Fibroblast of lung (primary cell): Measurements from ENCODE around the gene ATRIP. TPM values are rescaled to one million over a fixed set of nuclear protein-coding genes. Genes with fewer than 3 reads are reported as not detected.

Experiments
- DNase-seq, 2 donors: peaks; one replicate each; pipeline versions ENCODE4 v3.0.0 to v3.0.0-alpha.2; 2010; ENCODE audit warnings: low read depth in 2 of 2
- H2AFZ ChIP-seq: 2 replicates; pipeline ENCODE4 v1.5.1; 2012; ENCODE audit warnings: low read length, control low read depth, inconsistent platforms
- H3K27ac ChIP-seq: 2 replicates; pipeline ENCODE4 v1.5.1; 2011; ENCODE audit warnings: low read length, control low read depth; ENCODE audit not compliant: insufficient read depth
- H3K27me3 ChIP-seq: 2 replicates; pipeline ENCODE4 v1.5.1; 2011; ENCODE audit warnings: mild to moderate bottlenecking, low read length; ENCODE audit not compliant: control insufficient read depth, insufficient read depth
- H3K36me3 ChIP-seq: 2 replicates; pipeline ENCODE4 v1.5.1; 2011; ENCODE audit warnings: low read length; ENCODE audit not compliant: control insufficient read depth, insufficient read depth
- H3K4me1 ChIP-seq: 2 replicates; pipeline ENCODE4 v1.5.1; 2011; ENCODE audit warnings: low read length; ENCODE audit not compliant: control insufficient read depth, insufficient read depth; ENCODE audit errors: extremely low read depth
- H3K4me2 ChIP-seq: 2 replicates; pipeline ENCODE4 v1.5.1; 2011; ENCODE audit warnings: low read length, control low read depth; ENCODE audit not compliant: insufficient read depth; ENCODE audit errors: extremely low read depth
- H3K4me3 ChIP-seq, 4 experiments: fragments of 200-600 bp in 1 of 4; sonication (generic) in 1 of 4; replicated peaks in 1 of 4; 2 replicates each; pipeline ENCODE4 v1.5.1; 2011 to 2016; ENCODE audit warnings: low read length in 4 of 4, low read depth in 3 of 4, mild to moderate bottlenecking in 3 of 4, control low read depth in 2 of 4, inconsistent platforms in 1 of 4, mixed read lengths in 1 of 4; ENCODE audit not compliant: insufficient read depth in 1 of 4; ENCODE audit errors: control extremely low read depth in 1 of 4
- H3K79me2 ChIP-seq: 2 replicates; pipeline ENCODE4 v1.5.1; 2012; ENCODE audit warnings: mild to moderate bottlenecking, low read length, inconsistent platforms; ENCODE audit not compliant: control insufficient read depth, insufficient read depth
- H3K9ac ChIP-seq: 2 replicates; pipeline ENCODE4 v1.5.1; 2011; ENCODE audit warnings: mild to moderate bottlenecking, low read length, control low read depth; ENCODE audit not compliant: insufficient read depth
- H3K9me3 ChIP-seq: 2 replicates; pipeline ENCODE4 v1.5.1; 2012; ENCODE audit warnings: low read depth, low read length; ENCODE audit not compliant: control insufficient read depth, insufficient read depth
- H4K20me1 ChIP-seq: 2 replicates; pipeline ENCODE4 v1.5.1; 2011; ENCODE audit warnings: low read length; ENCODE audit not compliant: control insufficient read depth, insufficient read depth; ENCODE audit errors: extremely low read depth
- EZH2 ChIP-seq: IDR thresholded peaks from 2 replicates; pipeline ENCODE4 v1.5.1; 2012; ENCODE audit warnings: low read length, control low read depth, mild to moderate bottlenecking; ENCODE audit errors: missing control alignments
- polyA plus RNA-seq, 2 donors: library from polyadenylated mRNA; depleted of rRNA in 1 of 2; stranded (reverse) in 1 of 2; unstranded in 1 of 2; fragments of >200 nt; gene quantifications; 2 replicates each; pipeline ENCODE4 v1.2.1, GENCODE V29; 2011 to 2012; ENCODE audit warnings: missing spikeins in 1 of 2
- total RNA-seq: library from RNA; depleted of rRNA; stranded (reverse); fragments of >200 nt; gene quantifications from 2 replicates; pipeline ENCODE4 v1.2.1, GENCODE V29; 2014
- TF ChIP-seq, protein P1 (sequence below), 2 donors: IDR thresholded peaks in 1 of 2; conservative IDR thresholded peaks in 1 of 2; 1 replicate in 1 of 2; 2 replicates in 1 of 2; pipeline ENCODE4 v1.5.1; 2011 to 2012; ENCODE audit warnings: low read length in 2 of 2, control low read depth in 1 of 2, inconsistent platforms in 1 of 2, low read depth in 1 of 2, mild to moderate bottlenecking in 1 of 2

The ATRIP gene
- total and polyA plus RNA-seq, 2 donors (not counting 1 experiment from before 2014, with no cell fraction given): 3.0 to 5.0 TPM

DNA sequence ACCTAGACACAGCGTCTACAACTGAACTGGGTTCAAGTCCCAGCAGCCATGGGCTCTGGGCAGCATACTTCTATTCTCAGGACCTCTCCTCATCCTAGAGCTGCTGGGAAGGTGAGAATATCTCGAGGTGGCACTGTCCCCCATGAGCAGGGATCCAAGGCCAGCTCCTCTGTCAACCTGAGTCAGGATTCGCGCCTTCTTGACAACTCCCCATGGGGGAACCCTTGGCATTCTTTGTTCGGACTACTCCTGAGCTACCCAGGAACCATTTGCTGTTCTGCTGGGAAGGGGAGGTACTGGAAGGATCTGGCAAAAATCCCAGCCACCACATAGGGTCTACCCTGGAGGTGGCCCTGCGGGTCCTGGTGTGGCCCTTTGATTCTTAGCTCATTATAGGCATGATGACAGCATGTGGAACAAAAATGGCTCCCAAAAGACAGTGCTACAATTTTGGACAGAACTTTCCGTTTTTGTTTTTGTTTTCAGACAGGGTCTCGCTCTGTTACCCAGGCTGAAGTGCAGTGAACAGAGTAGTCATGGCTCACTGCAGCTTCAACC is 38.9 kb upstream of the ATRIP start:
- peaks cover 12% of the 10 kb centered on the region for H3K36me3 ChIP-seq
- no peak for DNase-seq
- TF ChIP-seq EZH2: no peak
- TF ChIP-seq, protein P1, sequence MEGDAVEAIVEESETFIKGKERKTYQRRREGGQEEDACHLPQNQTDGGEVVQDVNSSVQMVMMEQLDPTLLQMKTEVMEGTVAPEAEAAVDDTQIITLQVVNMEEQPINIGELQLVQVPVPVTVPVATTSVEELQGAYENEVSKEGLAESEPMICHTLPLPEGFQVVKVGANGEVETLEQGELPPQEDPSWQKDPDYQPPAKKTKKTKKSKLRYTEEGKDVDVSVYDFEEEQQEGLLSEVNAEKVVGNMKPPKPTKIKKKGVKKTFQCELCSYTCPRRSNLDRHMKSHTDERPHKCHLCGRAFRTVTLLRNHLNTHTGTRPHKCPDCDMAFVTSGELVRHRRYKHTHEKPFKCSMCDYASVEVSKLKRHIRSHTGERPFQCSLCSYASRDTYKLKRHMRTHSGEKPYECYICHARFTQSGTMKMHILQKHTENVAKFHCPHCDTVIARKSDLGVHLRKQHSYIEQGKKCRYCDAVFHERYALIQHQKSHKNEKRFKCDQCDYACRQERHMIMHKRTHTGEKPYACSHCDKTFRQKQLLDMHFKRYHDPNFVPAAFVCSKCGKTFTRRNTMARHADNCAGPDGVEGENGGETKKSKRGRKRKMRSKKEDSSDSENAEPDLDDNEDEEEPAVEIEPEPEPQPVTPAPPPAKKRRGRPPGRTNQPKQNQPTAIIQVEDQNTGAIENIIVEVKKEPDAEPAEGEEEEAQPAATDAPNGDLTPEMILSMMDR (conservative IDR thresholded peaks at IDR 0.05 in 1 of 2, IDR thresholded peaks at IDR 0.05 in 1 of 2; ENCODE audit: low read depth in 1 of 2, low read length in 2 of 2): no peak
- H4K20me1 ChIP-seq: no peaks in the 10 kb centered on the region
- H3K27me3 ChIP-seq: no peaks in the 10 kb centered on the region
- H3K9me3 ChIP-seq: no peaks in the 10 kb centered on the region
- H3K4me2 ChIP-seq: no peak overlapping the region
- no peak overlapping the region for H2AFZ ChIP-seq
- no peaks in the 10 kb centered on the region for H3K79me2 ChIP-seq
- no peak overlapping the region for H3K4me3 ChIP-seq
- H3K9ac ChIP-seq: no peak overlapping the region
- no peak overlapping the region for H3K27ac ChIP-seq
- no peaks in the 10 kb centered on the region for H3K4me1 ChIP-seq

DNA sequence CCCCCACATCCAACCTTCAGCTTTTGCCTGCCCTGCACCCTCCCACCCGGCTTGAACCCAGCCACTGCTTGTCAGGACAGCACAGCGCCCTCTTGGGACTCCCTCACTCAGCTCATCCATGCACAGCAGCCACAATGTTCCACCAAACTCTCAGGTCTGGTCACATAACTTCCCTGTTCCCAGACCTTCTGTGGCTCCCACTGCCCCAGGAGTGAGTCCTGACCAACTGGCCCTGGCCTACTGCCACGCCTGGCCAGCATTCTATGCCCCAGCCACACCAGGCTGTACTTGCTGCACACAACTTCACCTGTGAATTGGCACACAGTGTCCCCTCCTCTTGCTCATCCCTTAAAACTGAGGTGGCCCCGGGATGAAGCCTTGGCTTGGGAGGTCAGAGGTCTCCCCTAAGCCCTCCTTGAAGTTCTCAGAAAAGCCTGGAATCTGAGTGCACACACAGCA is 37.7 kb upstream of the ATRIP start:
- Histone ChIP-seq H3K4me1 (no peaks in the 10 kb centered on the region), H3K27me3 (no peaks in the 10 kb centered on the region), H2AFZ (no peak overlapping the region), H3K9ac (no peak overlapping the region), H3K9me3 (no peaks in the 10 kb centered on the region), H3K27ac (no peak overlapping the region), H3K36me3 (peaks cover 11% of the 10 kb centered on the region), H3K4me3 (no peak overlapping the region), H4K20me1 (no peaks in the 10 kb centered on the region), H3K4me2 (no peak overlapping the region), H3K79me2 (no peaks in the 10 kb centered on the region)
- TF ChIP-seq, protein P1 (conservative IDR thresholded peaks at IDR 0.05 in 1 of 2, IDR thresholded peaks at IDR 0.05 in 1 of 2; ENCODE audit: low read depth in 1 of 2, low read length in 2 of 2): no peak
- TF ChIP-seq EZH2: no peak
- no peak for DNase-seq

DNA sequence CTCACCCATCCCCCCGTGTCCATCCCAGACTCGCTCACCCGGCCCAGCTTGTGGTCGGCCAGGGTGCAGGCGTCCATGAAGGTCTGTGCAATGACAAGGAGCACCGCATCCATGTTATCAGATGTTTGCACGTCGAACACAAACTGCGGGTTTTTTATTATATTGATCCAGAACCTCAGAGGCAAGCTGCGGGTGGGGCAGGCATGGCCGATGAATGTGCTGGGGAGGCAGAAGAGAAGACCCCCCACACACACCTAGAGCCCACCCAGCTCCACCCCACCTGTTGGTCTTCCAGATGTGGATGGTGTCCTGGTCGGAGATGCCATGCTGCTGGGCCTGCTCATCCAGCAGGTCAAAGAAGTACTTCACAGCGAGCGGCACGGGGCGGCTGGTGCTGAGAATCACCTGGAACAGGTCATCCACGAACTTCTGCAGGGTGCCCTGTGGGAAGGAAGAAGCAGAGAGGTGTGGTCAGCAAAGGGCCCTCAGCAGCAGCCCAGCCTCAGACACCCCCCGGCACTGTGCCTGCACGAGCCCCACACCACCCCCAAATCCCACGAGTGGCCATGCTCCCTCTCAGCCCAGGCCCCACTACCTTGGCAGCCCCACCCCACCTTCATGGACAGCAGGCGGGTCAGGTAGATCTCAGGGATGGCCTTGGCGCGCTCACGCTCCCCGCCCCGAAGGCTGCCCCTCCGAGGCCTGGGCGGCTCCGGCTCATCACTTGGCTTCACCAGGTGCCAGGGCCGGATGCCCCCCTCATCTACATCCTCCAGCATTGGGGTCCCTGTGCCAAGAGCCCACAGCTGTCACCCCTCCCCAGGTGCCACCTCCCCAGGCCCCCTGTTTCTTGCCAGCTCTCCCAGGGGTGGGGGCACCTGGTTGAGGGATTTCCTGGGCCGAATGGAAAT is 37.0 kb upstream of the ATRIP start:
- TF ChIP-seq, protein P1 (conservative IDR thresholded peaks at IDR 0.05 in 1 of 2, IDR thresholded peaks at IDR 0.05 in 1 of 2; ENCODE audit: low read depth in 1 of 2, low read length in 2 of 2): no peak
- H3K9me3 ChIP-seq: no peaks in the 10 kb centered on the region
- DNase-seq: no peak
- H3K4me3 ChIP-seq: no peak overlapping the region
- H3K27ac ChIP-seq: no peak overlapping the region
- no peak overlapping the region for H2AFZ ChIP-seq
- no peak overlapping the region for H3K4me2 ChIP-seq
- H3K4me1 ChIP-seq: no peaks in the 10 kb centered on the region
- H3K36me3 ChIP-seq: peaks cover 11% of the 10 kb centered on the region
- H3K27me3 ChIP-seq: no peaks in the 10 kb centered on the region
- H4K20me1 ChIP-seq: no peaks in the 10 kb centered on the region
- no peaks in the 10 kb centered on the region for H3K79me2 ChIP-seq
- H3K9ac ChIP-seq: no peak overlapping the region
